Measurements from ENCODE around the gene ARAP3.

DNA sequence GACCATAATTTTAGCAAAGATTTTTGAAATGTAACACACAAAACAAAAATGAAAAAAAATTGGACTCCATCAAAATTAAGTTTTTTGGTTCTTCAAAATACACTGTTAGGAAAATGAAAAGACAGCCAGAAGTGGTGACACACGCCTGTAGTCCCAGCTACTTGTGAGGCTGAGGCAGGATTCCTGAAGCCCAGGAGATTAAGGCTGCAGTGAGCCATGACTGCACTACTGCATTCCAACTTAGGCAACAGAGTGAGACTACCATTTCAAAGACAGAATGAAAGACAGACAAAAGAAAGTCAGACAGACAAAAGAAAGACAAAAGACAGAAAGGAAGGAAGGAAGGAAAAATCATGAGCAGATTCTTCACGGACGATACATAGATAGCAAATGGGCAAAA lies 70.7 kb downstream of the ARAP3 start:
- TF ChIP-seq, protein P1, sequence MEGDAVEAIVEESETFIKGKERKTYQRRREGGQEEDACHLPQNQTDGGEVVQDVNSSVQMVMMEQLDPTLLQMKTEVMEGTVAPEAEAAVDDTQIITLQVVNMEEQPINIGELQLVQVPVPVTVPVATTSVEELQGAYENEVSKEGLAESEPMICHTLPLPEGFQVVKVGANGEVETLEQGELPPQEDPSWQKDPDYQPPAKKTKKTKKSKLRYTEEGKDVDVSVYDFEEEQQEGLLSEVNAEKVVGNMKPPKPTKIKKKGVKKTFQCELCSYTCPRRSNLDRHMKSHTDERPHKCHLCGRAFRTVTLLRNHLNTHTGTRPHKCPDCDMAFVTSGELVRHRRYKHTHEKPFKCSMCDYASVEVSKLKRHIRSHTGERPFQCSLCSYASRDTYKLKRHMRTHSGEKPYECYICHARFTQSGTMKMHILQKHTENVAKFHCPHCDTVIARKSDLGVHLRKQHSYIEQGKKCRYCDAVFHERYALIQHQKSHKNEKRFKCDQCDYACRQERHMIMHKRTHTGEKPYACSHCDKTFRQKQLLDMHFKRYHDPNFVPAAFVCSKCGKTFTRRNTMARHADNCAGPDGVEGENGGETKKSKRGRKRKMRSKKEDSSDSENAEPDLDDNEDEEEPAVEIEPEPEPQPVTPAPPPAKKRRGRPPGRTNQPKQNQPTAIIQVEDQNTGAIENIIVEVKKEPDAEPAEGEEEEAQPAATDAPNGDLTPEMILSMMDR (IDR thresholded peaks at IDR 0.05): no peak
- no peak for TF ChIP-seq POLR2A (IDR thresholded peaks at IDR 0.05)
